ENCODE measurements around the gene FIG4. TPM values are rescaled to one million over a fixed set of nuclear protein-coding genes. Genes with fewer than 3 reads are reported as not detected.
"Not testable (repeated sequence)": the region's sequence is repeated elsewhere in the genome, so short reads cannot be mapped to it uniquely, and the experiment has no call there.

Gene FIG4
- 18.5 and 22.4 TPM in 2 replicates for total RNA-seq (2014; rRNA removed; shearing (Covaris generic))

DNA sequence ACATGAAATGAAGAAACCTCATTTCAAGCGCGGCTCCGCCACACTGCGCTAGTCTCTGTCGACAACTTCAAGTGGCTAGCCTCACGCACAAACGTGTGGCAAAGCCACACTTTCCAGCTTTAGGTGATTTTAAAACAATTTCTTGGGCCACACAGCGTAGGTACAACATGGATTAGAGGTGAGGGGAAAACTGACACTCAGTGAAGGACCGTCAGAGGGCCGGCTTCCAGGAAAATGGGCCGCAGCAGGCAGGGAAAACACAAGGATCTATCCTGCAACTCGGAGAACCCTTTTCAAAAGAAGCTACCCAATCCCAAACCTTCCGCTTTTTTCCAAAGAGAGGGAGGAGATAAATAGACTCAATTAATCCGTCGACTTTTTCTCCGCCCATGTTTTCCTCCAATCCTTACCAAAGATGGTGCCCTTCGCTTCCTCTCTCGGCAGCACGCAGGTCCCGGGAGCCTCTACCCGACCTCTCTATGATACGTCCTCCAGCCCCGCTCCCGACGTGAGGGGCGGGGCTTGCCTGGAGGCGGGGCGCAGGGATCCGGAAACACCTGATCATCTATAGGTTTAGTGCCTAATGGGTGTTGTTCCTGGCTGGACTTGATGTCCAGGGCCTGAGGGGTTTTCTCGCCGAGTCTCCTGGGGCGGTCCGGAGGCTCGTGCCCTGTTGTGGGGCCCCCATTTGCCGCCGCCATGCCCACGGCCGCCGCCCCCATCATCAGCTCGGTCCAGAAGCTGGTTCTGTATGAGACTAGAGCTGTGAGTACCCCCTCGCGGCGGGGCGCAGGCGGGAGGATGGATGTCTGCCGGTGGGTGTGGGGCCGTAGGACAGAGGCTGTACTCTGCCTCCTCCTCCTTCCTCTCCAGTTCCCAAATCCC lies at the start of gene FIG4, which contains the start of gene AK9:
Gene FIG4, plus strand, starts transcription at position 560 of the 885 bp plus-strand sequence. Its CDS starts 140 bp downstream, at position 700.
Gene AK9, minus strand, starts transcription at position 466 of the 885 bp plus-strand sequence. CDS start 15,457 bp downstream, outside the sequence.
- peak; percentile 85 for DNase-seq (ENCODE audit: low spot score)

GRCh38 chr6:109644131-109644530 lies 47.0 kb upstream of the FIG4 start:
- DNase-seq (ENCODE audit: low spot score): peak; percentile 63

DNA sequence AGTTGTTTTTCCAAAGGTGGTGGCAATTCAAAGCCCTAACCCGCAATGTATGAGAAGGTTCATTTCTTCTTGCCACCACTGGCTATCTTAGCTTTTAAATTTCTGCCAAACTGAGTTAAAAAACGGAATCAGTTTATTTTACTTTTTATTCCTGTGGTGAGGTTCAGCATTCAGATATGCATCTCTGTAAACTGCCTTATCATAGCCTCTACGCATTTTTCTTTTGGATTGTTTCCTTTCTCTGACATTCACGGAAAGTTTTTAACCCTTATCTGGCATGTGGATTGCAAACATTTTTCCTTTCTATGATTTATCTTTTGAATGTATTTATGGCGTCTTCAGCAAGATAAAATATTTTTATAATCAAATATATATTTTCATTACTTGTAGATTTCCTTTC lies 37.8 kb upstream of the FIG4 start:
- DNase-seq (ENCODE audit: low spot score): no peak

GRCh38 chr6:109655761-109656262 lies 35.3 kb upstream of the FIG4 start:
- no peak for DNase-seq (ENCODE audit: low spot score)

- peak; percentile 24 for DNase-seq (ENCODE audit: low spot score)
These were observed 30.4 kb upstream of the FIG4 start for GRCh38 chr6:109660526-109661320.

- DNase-seq (ENCODE audit: low spot score): no peak
These were observed 28.9 kb upstream of the FIG4 start for GRCh38 chr6:109662192-109662591.

- no peak for DNase-seq (ENCODE audit: low spot score)
These were observed 21.3 kb upstream of the FIG4 start for GRCh38 chr6:109669811-109670210.

DNA sequence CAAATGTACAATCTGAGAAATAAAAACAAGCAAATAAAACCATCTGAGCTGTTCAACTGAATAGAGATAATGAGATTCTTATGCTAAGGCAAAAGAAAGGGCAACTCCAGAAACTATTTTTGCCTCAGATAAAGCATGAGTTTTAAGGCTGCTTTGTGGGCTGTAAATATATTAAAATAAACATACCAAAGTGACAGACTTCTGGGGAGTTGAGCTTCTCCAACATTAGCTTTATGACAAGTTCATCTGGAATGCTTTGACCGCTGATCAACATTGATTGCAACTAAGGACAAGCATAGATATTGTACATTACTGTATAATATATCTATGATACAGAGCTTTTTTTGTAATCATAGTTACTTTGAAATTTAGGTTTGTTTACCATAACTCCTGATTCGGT lies 19.4 kb upstream of the FIG4 start:
- DNase-seq (ENCODE audit: low spot score): peak; percentile 32

GRCh38 chr6:109672175-109672574 lies 18.9 kb upstream of the FIG4 start:
- DNase-seq (ENCODE audit: low spot score): no peak

- no peak for DNase-seq (ENCODE audit: low spot score)
These were observed 18.3 kb upstream of the FIG4 start for GRCh38 chr6:109672839-109673238.

DNA sequence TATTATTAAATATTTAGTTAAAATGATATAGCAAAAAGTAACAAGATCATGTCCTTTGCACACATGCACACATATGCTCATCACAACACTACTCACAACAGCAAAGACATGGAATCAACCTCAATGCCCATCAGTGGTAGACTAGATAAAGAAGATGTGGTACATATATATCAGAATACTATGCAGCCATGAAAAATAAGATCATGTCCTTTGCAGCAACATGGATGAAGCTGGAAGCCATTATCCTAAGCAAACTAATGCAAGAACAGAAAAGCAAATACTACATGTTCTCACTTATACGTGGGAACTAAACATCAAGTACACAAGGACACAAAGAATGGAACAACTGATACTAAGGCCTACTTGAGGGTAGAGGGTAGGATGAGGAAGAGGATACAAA lies 14.4 kb upstream of the FIG4 start:
- no peak for DNase-seq (ENCODE audit: low spot score)

- no peak for DNase-seq (ENCODE audit: low spot score)
These were observed 12.9 kb upstream of the FIG4 start for GRCh38 chr6:109678240-109678639.

DNA sequence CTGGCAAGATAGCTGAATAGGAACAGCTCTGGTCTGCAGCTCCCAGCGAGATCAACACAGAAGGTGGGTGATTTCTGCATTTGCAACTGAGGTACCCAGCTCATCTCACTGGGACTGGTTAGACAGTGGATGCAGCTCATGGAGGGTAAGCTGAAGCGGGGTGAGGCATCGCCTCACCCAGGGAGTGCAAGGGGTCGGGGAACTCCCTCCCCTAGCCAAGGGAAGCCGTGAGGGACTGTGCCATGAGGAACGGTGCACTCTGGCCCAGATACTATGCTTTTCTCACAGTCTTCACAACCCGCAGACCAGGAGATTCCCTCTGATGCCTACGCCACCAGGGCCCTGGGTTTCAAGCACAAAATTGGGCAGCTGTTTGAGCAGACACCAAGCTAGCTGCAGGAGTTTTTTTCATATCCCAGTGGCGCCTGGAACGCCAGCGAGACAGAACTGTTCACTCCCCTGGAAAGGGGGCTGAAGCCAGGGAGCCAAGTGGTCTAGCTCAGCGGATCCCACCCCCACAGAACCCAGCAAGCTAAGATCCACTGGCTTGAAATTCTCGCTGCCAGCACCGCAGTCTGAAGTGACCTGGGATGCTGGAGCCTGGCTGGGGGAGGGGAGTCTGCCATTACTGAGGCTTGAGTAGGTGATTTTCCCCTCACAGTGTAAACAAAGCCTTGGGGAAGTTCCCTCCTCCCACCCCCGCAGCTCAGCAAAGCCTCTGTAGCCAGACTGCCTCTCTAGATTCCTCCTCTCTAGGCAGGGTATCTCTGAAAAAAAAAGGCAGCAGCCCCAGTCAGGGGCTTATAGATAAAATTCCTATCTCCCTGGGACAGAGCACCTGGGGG lies 12.2 kb upstream of the FIG4 start:
- DNase-seq (ENCODE audit: low spot score): not testable (repeated sequence)

GRCh38 chr6:109686566-109687265 lies 4.4 kb upstream of the FIG4 start:
- DNase-seq (ENCODE audit: low spot score): no peak

GRCh38 chr6:109687271-109687761 lies 3.8 kb upstream of the FIG4 start:
- DNase-seq (ENCODE audit: low spot score): peak; percentile 95

DNA sequence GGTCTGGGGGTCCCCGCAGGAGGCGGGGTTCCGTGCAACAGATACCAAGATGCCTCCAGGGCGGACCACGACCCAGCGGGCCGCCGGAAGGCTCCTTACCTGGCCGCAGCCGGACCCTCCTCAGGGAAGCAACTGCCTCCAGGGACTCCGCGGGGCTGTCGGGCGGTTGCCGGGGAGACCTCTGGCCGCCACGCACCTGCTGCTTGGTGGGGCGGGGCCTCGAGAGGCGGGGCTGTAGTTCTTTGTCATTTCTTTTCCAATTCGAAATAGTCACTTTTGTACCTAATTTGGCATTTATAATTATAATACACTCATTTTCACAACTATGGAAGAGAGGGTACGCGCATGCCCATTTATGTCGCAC lies 741 bp upstream of the FIG4 start:
- no peak for DNase-seq (ENCODE audit: low spot score)

- DNase-seq (ENCODE audit: low spot score): no peak
These were observed 2.0 kb downstream of the FIG4 start for GRCh38 chr6:109693111-109693510.

DNA sequence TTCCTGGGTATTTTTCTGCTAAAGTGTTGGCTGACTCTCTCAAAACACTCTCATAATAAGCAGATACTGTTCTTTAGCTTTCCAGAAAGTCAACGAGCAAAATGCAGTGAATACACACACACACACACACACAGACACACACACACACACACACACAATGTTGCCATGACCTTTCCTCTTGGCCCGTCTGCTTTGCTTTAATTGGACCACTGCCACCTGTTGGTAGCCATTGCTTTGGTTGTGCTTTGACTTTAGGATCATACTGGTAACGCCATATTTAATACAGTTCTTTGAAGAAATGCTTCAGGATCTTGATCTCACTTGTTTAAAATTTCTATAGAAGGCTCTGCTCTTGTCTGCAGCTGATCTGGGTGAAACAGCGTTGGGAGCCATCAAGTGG lies 4.4 kb downstream of the FIG4 start:
- no peak for DNase-seq (ENCODE audit: low spot score)

- DNase-seq (ENCODE audit: low spot score): no peak
These were observed 5.3 kb downstream of the FIG4 start for GRCh38 chr6:109696355-109696754.

DNA sequence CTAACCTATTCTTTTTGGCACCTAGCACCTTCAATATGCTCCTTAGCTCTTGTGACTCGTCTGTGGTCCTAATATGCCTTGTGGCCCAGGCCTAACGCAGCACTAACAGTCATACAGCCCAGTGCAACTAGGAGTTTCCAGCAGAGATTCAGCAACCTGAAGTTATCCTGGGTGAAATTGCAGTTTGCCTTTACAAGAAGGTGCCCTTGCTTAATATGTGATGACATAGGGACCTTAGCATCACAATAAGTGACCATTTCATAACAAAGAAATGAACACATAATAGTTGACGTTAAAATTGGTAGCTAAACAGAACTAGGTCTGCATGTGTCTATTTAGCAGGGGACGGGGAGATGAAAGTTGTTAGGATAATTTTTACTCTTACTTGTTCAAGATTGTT lies 10.1 kb downstream of the FIG4 start:
- no peak for DNase-seq (ENCODE audit: low spot score)

GRCh38 chr6:109701774-109702173 lies 10.7 kb downstream of the FIG4 start:
- no peak for DNase-seq (ENCODE audit: low spot score)
